Activated CD4-positive, alpha-beta T cell treated with anti-CD3 and anti-CD28 coated beads, Interleukin-2, amount 10 ng/mL, durations not matched to agents 7 days and 5 days (primary cell): ENCODE measurements around the gene KLF7. TPM values are rescaled to one million over a fixed set of nuclear protein-coding genes. Genes with fewer than 3 reads are reported as not detected.
A peak's percentile ranks its signal among the peaks of the same experiment; 100 is the strongest.
"Not testable (repeated sequence)": the region's sequence is repeated elsewhere in the genome, so short reads cannot be mapped to it uniquely, and the experiment has no call there.

Source experiments
- CTCF ChIA-PET: fragments of 350-600 bp; sonication (Branson Sonifier 250); formaldehyde crosslinking; loops from one replicate; lab custom pipeline; 2021; ENCODE audit warnings: antibody characterized with exemption; lab: Charles Lee
- POLR2A ChIA-PET: fragments of 350-600 bp; sonication (Branson Sonifier 250); formaldehyde crosslinking; loops from one replicate; lab custom pipeline; 2021; ENCODE audit warnings: antibody characterized with exemption; lab: Charles Lee
- DNase-seq: peaks from one replicate; pipeline ENCODE4 v3.0.0-alpha.2; 2020
- H3K27ac Mint-ChIP-seq: one replicate; pipeline ENCODE4 v1.8.0; 2021; ENCODE audit warnings: mild to moderate bottlenecking, moderate library complexity, mixed read lengths
- H3K27me3 Mint-ChIP-seq: one replicate; pipeline ENCODE4 v1.8.0; 2021; ENCODE audit warnings: mixed read lengths
- H3K36me3 Mint-ChIP-seq: one replicate; pipeline ENCODE4 v1.8.0; 2021; ENCODE audit warnings: low read depth, mixed read lengths
- H3K4me1 Mint-ChIP-seq: one replicate; pipeline ENCODE4 v1.8.0; 2021; ENCODE audit warnings: mixed read lengths
- H3K4me3 Mint-ChIP-seq: one replicate; pipeline ENCODE4 v1.8.0; 2021; ENCODE audit warnings: mild to moderate bottlenecking, moderate library complexity, mixed read lengths
- H3K9me3 Mint-ChIP-seq: one replicate; pipeline ENCODE4 v1.8.0; 2021; ENCODE audit warnings: mixed read lengths
- microRNA-seq: library from miRNA; unstranded; fragments of <30 nt; microRNA quantifications from one replicate; pipeline ENCODE4 v1.2.0, GENCODE V29; 2021; ENCODE audit warnings: borderline microRNAs expressed, borderline replicate concordance
- total RNA-seq, 2 experiments: library from RNA; stranded (reverse); gene quantifications; one replicate each; pipeline ENCODE4 v1.2.3, GENCODE V29; 2021

KLF7 gene
- total RNA-seq, 2 experiments from 2014 or later = 35.3 to 38.2 TPM

DNA sequence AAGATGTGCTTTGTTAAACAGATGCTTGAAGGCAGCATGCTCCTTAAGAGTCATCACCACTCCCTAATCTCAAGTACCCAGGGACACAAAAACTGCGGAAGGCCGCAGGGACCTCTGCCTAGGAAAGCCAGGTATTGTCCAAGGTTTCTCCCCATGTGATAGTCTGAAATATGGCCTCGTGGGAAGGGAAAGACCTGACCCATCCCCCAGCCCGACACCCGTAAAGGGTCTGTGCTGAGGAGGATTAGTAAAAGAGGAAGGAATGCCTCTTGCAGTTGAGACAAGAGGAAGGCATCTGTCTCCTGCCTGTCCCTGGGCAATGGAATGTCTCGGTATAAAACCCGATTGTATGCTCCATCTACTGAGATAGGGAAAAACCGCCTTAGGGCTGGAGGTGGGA, 128.7 kb downstream of the KLF7 start:
- H3K36me3 Mint-ChIP-seq, H3K27ac Mint-ChIP-seq, H3K27me3 Mint-ChIP-seq, H3K4me3 Mint-ChIP-seq, CTCF ChIA-PET, POLR2A ChIA-PET, H3K4me1 Mint-ChIP-seq, DNase-seq: not testable (repeated sequence)
- peaks cover 14% of the 10 kb centered on the region for H3K9me3 Mint-ChIP-seq

DNA sequence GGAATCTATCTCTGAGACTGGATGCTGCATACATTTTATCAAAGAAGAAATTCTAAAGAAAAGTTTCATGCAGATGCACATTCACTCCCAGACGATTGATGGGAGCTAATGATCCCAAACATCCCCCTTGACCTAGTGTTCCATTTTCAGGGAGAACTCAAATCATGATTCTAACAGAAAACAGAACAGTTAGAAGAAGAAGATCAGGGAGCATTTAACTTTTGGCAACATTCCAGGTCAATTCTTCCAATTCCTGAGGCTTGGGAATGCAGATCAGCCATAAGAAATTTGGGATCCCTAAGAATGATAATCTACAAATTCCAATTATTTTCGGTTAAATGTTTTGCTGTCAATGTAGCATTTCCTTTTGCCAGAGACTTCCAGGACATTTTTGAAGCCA, 129.9 kb downstream of the KLF7 start:
- no peak overlapping the region for H3K27ac Mint-ChIP-seq
- H3K4me1 Mint-ChIP-seq = no peaks in the 10 kb centered on the region
- ChIA-PET CTCF (no interaction called here), POLR2A (no interaction called here)
- DNase-seq = no peak
- peaks cover 4% of the 10 kb centered on the region for H3K27me3 Mint-ChIP-seq
- no peak overlapping the region for H3K4me3 Mint-ChIP-seq
- peaks cover 20% of the 10 kb centered on the region for H3K9me3 Mint-ChIP-seq
- no peaks in the 10 kb centered on the region for H3K36me3 Mint-ChIP-seq

DNA sequence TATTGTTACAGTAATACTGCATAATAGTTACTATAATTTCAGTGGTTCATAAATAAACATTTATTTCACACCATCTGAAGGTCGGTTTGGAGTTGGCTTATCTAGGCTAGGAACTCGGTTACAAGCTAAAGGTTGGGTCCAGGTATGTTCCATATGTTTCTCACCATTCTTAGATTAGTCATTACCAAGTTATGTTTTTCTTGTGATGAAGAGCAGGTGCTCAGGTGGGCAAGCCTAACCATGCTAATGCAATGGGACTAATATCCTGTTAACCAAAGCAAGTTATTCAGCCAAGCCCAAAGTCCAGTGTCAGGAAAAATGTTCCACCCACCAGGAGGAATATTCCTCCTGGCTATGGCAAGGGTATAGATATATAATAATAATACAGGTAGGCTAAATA, 133.3 kb downstream of the KLF7 start:
- Mint-ChIP-seq H3K9me3 (peaks cover 20% of the 10 kb centered on the region), H3K4me3 (no peak overlapping the region), H3K27me3 (peaks cover 7% of the 10 kb centered on the region), H3K4me1 (no peaks in the 10 kb centered on the region), H3K27ac (no peak overlapping the region), H3K36me3 (no peaks in the 10 kb centered on the region)
- POLR2A ChIA-PET = no interaction called here
- no peak for DNase-seq
- CTCF ChIA-PET = no interaction called here

Small RNA genes within 50 kb of the gene (microRNA-seq; reads per million reads assigned to microRNA genes)
- gene MIR2355 (16.6 reads per million, percentile 46 among the genes with 10 or more reads in this experiment), gene MIR7845 (1.7 reads per million)

Other genes starting within 250 kb of the KLF7 start
- not detected for gene CPO, start 226.4 kb downstream of the KLF7 start, total RNA-seq